ENCODE measurements around the gene GLS. TPM values are rescaled to one million over a fixed set of nuclear protein-coding genes. Genes with fewer than 3 reads are reported as not detected.
"Not testable (repeated sequence)": the region's sequence is repeated elsewhere in the genome, so short reads cannot be mapped to it uniquely, and the experiment has no call there.

The GLS gene
- 52.6 and 63.5 TPM in 2 replicates for polyA plus RNA-seq (2014; cell fraction: cytosol; rRNA removed)
- polyA plus RNA-seq (2014; cell fraction: nucleus; rRNA removed) = 85.3 and 121 TPM in 2 replicates

- DNase-seq (ENCODE audit: low spot score) = peak; percentile 96
Measured at GRCh38 chr2:190880378-190881083, at the start of gene GLS. Gene GLS (plus strand): TSS chr2:190880821. CDS start chr2:190881085, 264 bp downstream.

GRCh38 chr2:190831941-190832340, 48.7 kb upstream of the GLS start:
- no peak for DNase-seq (ENCODE audit: low spot score)

- no peak for DNase-seq (ENCODE audit: low spot score)
Measured at GRCh38 chr2:190834890-190835208, 45.8 kb upstream of the GLS start.

GRCh38 chr2:190835303-190835930, 45.2 kb upstream of the GLS start:
- DNase-seq (ENCODE audit: low spot score) = no peak

GRCh38 chr2:190836767-190837166, 43.9 kb upstream of the GLS start:
- DNase-seq (ENCODE audit: low spot score) = no peak

GRCh38 chr2:190837420-190837819, 43.2 kb upstream of the GLS start:
- no peak for DNase-seq (ENCODE audit: low spot score)

- DNase-seq (ENCODE audit: low spot score) = no peak
Measured at GRCh38 chr2:190837952-190838361, 42.7 kb upstream of the GLS start.

GRCh38 chr2:190838492-190838910, 42.1 kb upstream of the GLS start:
- DNase-seq (ENCODE audit: low spot score) = no peak

GRCh38 chr2:190840569-190841172, 40.0 kb upstream of the GLS start:
- no peak for DNase-seq (ENCODE audit: low spot score)

GRCh38 chr2:190841707-190842505, 38.7 kb upstream of the GLS start:
- no peak for DNase-seq (ENCODE audit: low spot score)

GRCh38 chr2:190842606-190843104, 38.0 kb upstream of the GLS start:
- DNase-seq (ENCODE audit: low spot score) = no peak

GRCh38 chr2:190843890-190844699, 36.5 kb upstream of the GLS start:
- no peak for DNase-seq (ENCODE audit: low spot score)

GRCh38 chr2:190844700-190845401, 35.8 kb upstream of the GLS start:
- DNase-seq (ENCODE audit: low spot score) = no peak

GRCh38 chr2:190846746-190847145, 33.9 kb upstream of the GLS start:
- DNase-seq (ENCODE audit: low spot score) = no peak

- DNase-seq (ENCODE audit: low spot score) = no peak
Measured at GRCh38 chr2:190847504-190848081, 33.0 kb upstream of the GLS start.

- no peak for DNase-seq (ENCODE audit: low spot score)
Measured at GRCh38 chr2:190849774-190850173, 30.8 kb upstream of the GLS start.

- not testable (repeated sequence) for DNase-seq (ENCODE audit: low spot score)
Measured at GRCh38 chr2:190853022-190853421, 27.6 kb upstream of the GLS start.

GRCh38 chr2:190853531-190854383, 26.9 kb upstream of the GLS start:
- DNase-seq (ENCODE audit: low spot score) = no peak

GRCh38 chr2:190854726-190855125, 25.9 kb upstream of the GLS start:
- DNase-seq (ENCODE audit: low spot score) = no peak

Data from SK-N-DZ (cell line).